ENCODE results near the gene VAMP1. TPM values are rescaled to one million over a fixed set of nuclear protein-coding genes. Genes with fewer than 3 reads are reported as not detected.

Gene VAMP1
- total RNA-seq, 2 donors from 2014 or later = 5.6 to 17.8 TPM

DNA sequence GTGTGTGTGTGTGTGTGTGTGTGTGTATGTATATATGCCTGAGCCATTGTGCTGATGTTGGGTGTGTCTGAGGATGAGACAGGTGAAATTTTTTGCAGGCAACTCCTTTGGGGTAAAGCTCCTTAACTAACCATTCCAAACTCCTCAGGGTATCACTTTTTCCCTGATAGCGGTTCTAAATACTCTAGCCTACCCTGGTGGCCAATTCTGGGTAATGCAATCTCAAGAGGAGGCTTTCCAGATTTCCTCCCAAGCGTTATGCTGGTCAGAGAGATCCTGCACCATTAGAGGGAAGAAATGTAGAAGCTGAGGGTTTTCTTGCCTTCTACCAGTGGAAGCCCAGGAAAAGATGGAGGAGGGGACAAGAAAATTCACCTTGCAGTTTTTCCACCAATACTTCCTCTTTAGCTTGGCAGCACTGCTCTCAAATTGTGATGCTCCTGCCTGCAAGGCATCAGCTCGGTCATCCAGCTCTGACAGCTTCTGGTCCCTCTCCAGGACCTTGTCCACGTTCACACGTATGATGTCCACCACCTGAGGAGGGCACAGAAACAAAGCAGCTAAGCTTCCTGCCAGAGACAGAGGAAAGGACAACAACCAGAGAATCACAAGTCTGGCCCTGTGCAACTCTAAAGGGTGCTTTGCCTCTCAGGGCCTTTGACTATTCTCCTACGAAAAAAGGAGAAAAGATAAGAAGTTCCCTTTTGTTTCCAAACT is 4.9 kb downstream of the VAMP1 start:
- H3K9ac ChIP-seq (ENCODE audit: extremely low read depth, low read length, poor library complexity, severe bottlenecking) = no peak overlapping the region
- no peaks in the 10 kb centered on the region for H3K27me3 ChIP-seq (ENCODE audit: control insufficient read depth, insufficient read depth, low read length, poor library complexity, severe bottlenecking)
- no peak overlapping the region for H3K4me3 Mint-ChIP-seq
- no peak overlapping the region for H3K4me3 ChIP-seq (ENCODE audit: low read length)
- DNase-seq = peak; percentile 90
- H3K9me3 ChIP-seq (ENCODE audit: control insufficient read depth, low read length) = no peaks in the 10 kb centered on the region
- no peak overlapping the region for H3K27ac ChIP-seq (ENCODE audit: low read depth, low read length)
- no peaks in the 10 kb centered on the region for H3K9me3 Mint-ChIP-seq
- H3K4me1 ChIP-seq (ENCODE audit: control insufficient read depth, insufficient read depth, low read length) = no peaks in the 10 kb centered on the region
- WGBS, 2 experiments (ENCODE audit: insufficient coverage in 1 of 2, insufficient read length in 1 of 2) = 65 to 68% methylated on average over 6 of the region's 6 CpGs
- H3K36me3 ChIP-seq (ENCODE audit: control insufficient read depth, insufficient read depth, low read length) = peaks cover 28% of the 10 kb centered on the region
- peaks cover 10% of the 10 kb centered on the region for H3K4me1 Mint-ChIP-seq
- H3K27ac Mint-ChIP-seq = no peak overlapping the region
- TF ChIP-seq, protein P1, sequence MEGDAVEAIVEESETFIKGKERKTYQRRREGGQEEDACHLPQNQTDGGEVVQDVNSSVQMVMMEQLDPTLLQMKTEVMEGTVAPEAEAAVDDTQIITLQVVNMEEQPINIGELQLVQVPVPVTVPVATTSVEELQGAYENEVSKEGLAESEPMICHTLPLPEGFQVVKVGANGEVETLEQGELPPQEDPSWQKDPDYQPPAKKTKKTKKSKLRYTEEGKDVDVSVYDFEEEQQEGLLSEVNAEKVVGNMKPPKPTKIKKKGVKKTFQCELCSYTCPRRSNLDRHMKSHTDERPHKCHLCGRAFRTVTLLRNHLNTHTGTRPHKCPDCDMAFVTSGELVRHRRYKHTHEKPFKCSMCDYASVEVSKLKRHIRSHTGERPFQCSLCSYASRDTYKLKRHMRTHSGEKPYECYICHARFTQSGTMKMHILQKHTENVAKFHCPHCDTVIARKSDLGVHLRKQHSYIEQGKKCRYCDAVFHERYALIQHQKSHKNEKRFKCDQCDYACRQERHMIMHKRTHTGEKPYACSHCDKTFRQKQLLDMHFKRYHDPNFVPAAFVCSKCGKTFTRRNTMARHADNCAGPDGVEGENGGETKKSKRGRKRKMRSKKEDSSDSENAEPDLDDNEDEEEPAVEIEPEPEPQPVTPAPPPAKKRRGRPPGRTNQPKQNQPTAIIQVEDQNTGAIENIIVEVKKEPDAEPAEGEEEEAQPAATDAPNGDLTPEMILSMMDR (conservative IDR thresholded peaks at IDR 0.05) = peak; percentile 98
- peaks cover 62% of the 10 kb centered on the region for H3K36me3 Mint-ChIP-seq (ENCODE audit: low read depth)
- H3K27me3 Mint-ChIP-seq (ENCODE audit: insufficient read depth) = peaks cover 5% of the 10 kb centered on the region

DNA sequence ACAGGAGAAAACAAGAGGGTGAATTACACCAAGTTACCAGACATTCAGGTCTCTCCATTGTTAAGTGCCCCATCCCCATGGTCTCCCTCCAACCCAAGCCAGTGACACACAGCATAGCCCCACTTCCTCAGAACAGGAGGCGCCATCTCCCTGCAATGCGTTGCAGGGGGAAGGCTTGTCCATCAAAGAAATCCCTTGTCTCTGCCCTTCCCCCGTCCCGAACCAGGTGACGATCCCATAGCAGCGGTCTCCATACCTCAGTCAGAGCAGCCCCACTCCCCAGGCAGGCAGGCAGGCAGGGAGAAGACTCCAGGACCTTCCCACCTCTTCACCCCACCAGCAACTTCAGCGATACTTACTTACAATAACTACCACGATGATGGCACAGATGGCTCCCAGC is 5.9 kb downstream of the VAMP1 start:
- Mint-ChIP-seq H3K36me3 (ENCODE audit: low read depth) (peaks cover 70% of the 10 kb centered on the region), H3K4me1 (peaks cover 5% of the 10 kb centered on the region), H3K27me3 (ENCODE audit: insufficient read depth) (peaks cover 3% of the 10 kb centered on the region), H3K9me3 (no peaks in the 10 kb centered on the region), H3K4me3 (no peak overlapping the region), H3K27ac (no peak overlapping the region)
- no peaks in the 10 kb centered on the region for H3K4me1 ChIP-seq (ENCODE audit: control insufficient read depth, insufficient read depth, low read length)
- no peaks in the 10 kb centered on the region for H3K9me3 ChIP-seq (ENCODE audit: control insufficient read depth, low read length)
- no peak for DNase-seq
- no peak overlapping the region for H3K27ac ChIP-seq (ENCODE audit: low read depth, low read length)
- TF ChIP-seq, protein P1 (conservative IDR thresholded peaks at IDR 0.05) = no peak
- 92 to 95% methylated on average over 5 to 8 of the region's 8 CpGs for WGBS, 2 experiments (ENCODE audit: insufficient coverage in 1 of 2, insufficient read length in 1 of 2)
- no peak overlapping the region for H3K4me3 ChIP-seq (ENCODE audit: low read length)
- H3K36me3 ChIP-seq (ENCODE audit: control insufficient read depth, insufficient read depth, low read length) = peaks cover 28% of the 10 kb centered on the region
- no peaks in the 10 kb centered on the region for H3K27me3 ChIP-seq (ENCODE audit: control insufficient read depth, insufficient read depth, low read length, poor library complexity, severe bottlenecking)
- no peak overlapping the region for H3K9ac ChIP-seq (ENCODE audit: extremely low read depth, low read length, poor library complexity, severe bottlenecking)

- H3K9me3 ChIP-seq (ENCODE audit: control insufficient read depth, low read length) = no peaks in the 10 kb centered on the region
- H3K9ac ChIP-seq (ENCODE audit: extremely low read depth, low read length, poor library complexity, severe bottlenecking) = no peak overlapping the region
- Mint-ChIP-seq H3K4me1 (no peaks in the 10 kb centered on the region), H3K27me3 (ENCODE audit: insufficient read depth) (no peaks in the 10 kb centered on the region), H3K36me3 (ENCODE audit: low read depth) (peaks cover 77% of the 10 kb centered on the region), H3K9me3 (no peaks in the 10 kb centered on the region), H3K4me3 (no peak overlapping the region), H3K27ac (no peak overlapping the region)
- 88 to 100% methylated on average over 5 to 6 of the region's 6 CpGs for WGBS, 2 experiments (ENCODE audit: insufficient coverage in 1 of 2, insufficient read length in 1 of 2)
- H3K27ac ChIP-seq (ENCODE audit: low read depth, low read length) = no peak overlapping the region
- H3K27me3 ChIP-seq (ENCODE audit: control insufficient read depth, insufficient read depth, low read length, poor library complexity, severe bottlenecking) = no peaks in the 10 kb centered on the region
- no peak for DNase-seq
- TF ChIP-seq, protein P1 (conservative IDR thresholded peaks at IDR 0.05) = no peak
- H3K36me3 ChIP-seq (ENCODE audit: control insufficient read depth, insufficient read depth, low read length) = peaks cover 28% of the 10 kb centered on the region
- H3K4me1 ChIP-seq (ENCODE audit: control insufficient read depth, insufficient read depth, low read length) = no peaks in the 10 kb centered on the region
- no peak overlapping the region for H3K4me3 ChIP-seq (ENCODE audit: low read length)
These were observed 6.6 kb downstream of the VAMP1 start for GRCh38 chr12:6463858-6464257.

Measured in endodermal cell (in vitro differentiated cells).